Astrocyte of the hippocampus (primary cell): Measurements from ENCODE around the gene EPHB1.

Experiments
- DNase-seq: peaks from one replicate; pipeline ENCODE4 v3.0.0; 2011; ENCODE audit warnings: low read depth, low spot score

Gene EPHB1

DNA sequence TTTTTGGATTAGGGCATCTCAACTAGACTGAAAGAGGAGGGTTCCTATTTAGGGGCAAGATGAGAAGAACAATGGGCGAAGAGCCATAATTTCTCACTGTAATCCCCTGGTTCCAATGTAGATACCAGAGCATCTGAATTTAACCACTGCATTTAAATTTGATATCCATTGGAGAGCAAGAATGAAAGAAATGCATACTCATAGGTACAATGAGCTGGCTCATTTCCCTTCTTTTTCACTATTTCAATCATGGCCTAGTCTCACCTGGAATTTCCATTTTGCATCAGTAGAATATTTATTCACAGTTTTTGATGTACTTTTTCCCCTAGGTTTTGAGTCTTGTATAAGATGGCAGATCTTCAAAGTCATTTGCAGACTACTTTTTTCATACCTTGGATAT lies 13.8 kb downstream of the EPHB1 start:
- DNase-seq: no peak

DNA sequence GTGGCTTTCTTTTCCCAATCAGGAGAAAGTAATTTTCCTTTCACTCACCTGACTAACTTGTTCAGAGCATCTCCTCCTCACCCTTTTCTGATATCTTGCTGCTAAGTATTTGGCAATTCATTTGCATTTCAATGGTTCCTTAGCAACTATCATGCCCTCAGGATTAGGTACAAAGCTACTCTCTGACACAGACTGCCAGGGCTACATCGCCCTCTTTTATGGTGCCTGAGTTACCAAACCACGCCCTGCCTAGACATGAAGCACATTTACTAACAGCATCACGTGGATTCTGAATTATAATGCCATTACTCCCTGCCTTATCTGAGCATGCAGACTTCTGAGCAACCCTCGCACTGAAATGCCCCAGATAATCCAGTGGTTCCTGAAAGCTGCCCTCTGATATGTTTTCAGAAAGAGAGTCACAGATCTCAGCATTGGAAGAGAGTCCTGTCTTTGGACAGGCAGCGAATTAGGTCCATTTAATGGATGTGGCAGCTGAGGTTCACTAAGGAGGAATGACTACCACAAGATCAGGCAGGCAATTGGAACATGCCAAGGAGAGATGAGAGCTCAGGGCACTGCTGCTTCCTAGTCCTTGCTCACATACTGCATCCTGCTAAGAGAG lies 14.5 kb downstream of the EPHB1 start:
- DNase-seq: no peak

DNA sequence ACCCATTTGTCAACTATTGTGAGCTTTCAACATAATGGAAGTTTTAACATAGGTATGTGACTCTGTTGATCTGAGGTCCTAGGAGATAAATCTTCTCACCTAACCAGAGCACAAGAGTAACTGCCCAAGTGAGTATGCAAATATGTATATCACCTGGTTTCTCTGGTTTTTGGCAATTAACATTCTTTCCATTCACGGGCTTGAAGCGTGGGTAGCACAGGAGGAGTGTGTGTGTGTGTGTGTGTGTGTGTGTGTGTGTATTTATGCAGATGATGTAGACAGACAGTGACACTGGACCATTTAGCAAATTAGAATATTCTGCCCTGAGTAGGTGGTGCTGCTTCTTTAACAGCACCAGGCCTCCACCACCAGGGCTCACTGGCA lies 15.0 kb downstream of the EPHB1 start:
- DNase-seq: no peak

DNA sequence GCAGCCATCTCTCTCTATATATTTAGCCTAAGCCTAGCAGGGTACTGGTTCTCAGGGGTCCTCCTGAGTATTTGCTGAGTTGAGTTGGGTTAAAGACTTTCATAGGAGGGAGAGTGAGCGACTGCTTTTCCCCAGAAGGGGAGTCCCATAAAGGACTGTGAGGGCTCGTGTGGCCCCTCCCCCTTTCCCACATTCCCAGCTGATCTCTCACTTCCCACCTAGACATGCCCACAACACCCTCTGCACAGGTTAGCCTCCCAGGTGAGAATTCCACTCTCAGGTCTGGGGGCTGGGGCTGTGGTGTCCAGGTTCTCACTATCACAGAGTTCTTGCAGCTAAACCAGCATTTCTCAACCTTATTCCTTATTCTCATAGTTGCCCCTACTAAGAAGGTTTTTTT lies 15.8 kb downstream of the EPHB1 start:
- no peak for DNase-seq

- DNase-seq: no peak
Measured at GRCh38 chr3:134813618-134814017, 18.6 kb downstream of the EPHB1 start.

- no peak for DNase-seq
Measured at GRCh38 chr3:134815519-134815918, 20.5 kb downstream of the EPHB1 start.

DNA sequence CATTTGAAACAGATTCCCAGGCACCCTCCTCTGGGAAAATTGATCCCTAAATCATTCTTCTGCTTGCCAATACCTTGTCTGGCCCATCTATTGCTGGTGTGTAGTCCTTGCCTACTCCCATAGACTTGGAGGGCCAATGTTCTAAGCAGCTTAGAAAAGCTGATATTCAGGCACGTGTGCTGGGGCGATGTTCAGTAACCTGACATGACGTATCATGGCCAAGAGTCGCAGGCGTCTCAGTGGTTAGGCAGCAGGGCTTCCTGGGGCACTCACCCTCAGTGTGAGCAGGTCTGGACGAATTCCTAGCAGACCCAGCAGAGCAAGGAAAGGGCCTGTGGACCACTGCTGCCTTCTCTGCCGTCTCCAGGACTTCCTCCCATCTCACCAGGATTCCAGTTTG lies 21.6 kb downstream of the EPHB1 start:
- no peak for DNase-seq

GRCh38 chr3:134817297-134817696 lies 22.2 kb downstream of the EPHB1 start:
- no peak for DNase-seq

GRCh38 chr3:134820994-134821393 lies 25.9 kb downstream of the EPHB1 start:
- no peak for DNase-seq

DNA sequence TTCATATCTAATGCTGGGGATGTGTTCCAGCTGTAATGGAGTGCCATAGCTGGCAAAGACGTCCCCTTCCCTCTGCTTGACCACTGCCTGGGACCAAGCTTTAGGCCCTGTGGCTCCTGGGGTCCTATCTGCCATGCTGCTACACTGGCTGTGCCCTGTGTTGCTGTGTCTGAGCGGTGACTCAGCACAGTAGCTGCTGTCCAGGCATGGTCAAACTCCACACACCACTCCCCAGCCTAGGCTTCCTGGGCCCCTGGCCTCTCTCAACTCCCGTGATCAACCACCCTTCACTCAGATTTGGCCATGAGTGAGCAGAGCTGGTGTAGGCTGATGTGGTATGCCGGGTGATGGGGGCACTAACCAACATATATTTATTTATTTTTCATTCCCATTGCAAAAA lies 27.0 kb downstream of the EPHB1 start:
- DNase-seq: no peak

DNA sequence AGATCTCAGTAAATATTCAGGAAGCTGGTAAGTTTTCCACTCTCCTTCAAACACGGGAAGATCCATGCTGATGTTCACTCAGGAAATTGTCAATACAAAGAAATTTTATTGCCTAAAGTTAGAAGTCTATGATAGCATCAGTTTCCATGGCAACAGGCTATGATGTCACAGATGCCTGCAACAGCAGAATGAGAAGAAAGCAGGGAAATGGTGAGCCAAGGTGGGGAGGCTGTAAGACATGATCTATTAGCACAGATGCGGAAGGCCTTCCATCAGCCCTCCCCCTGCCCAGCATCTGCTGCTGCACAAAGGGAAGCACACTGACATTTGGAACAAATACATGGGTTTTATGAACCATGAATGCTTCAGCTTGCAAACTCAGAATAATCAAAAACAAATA lies 28.6 kb downstream of the EPHB1 start:
- no peak for DNase-seq

GRCh38 chr3:134824791-134825190 lies 29.7 kb downstream of the EPHB1 start:
- DNase-seq: no peak

GRCh38 chr3:134827213-134827612 lies 32.2 kb downstream of the EPHB1 start:
- no peak for DNase-seq

- DNase-seq: no peak
Measured at GRCh38 chr3:134829721-134830120, 34.7 kb downstream of the EPHB1 start.

- no peak for DNase-seq
Measured at GRCh38 chr3:134832585-134832984, 37.5 kb downstream of the EPHB1 start.

- DNase-seq: no peak
Measured at GRCh38 chr3:134833453-134834163, 38.5 kb downstream of the EPHB1 start.

DNA sequence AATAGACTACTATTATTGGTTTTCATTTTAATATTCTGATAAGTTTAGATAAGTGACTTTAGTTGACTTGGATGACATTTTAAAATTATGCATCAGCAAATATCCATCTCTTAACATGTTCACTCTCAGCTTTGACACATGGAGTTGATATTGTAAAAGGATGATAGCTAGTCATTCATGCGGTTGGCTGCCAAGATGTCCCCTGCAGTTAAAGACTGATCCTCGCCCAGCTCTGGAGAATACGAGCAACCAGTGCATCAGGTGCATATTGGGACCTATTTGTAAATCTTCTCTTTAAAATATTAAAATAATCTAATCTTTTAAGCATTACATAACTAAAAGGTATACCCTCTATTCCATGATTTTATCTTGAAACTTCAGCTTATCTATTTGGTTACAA lies 41.9 kb downstream of the EPHB1 start:
- no peak for DNase-seq

GRCh38 chr3:134838599-134838998 lies 43.5 kb downstream of the EPHB1 start:
- DNase-seq: no peak

- DNase-seq: no peak
Measured at GRCh38 chr3:134839422-134839821, 44.4 kb downstream of the EPHB1 start.

- no peak for DNase-seq
Measured at GRCh38 chr3:134839990-134840389, 44.9 kb downstream of the EPHB1 start.

GRCh38 chr3:134840459-134840858 lies 45.4 kb downstream of the EPHB1 start:
- DNase-seq: no peak

DNA sequence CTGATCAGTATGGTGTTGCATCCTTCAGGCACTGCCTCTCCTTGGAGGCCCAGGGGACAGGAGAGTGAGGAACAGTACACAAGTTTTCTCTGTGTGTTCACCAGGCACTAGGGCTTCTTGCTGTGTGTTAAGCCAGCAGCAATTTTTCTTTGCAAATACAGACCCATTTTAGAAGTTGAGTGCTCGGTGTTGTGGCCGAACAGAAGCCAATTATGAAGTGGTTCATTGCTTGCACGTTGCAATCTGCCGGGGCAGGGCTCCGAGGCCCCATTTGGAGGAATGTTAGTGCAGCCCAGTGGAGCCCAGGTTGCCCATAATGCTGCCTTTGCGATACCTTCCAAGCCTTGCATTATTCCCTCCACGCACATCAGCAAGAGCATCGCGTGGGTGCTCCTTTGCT lies 51.0 kb downstream of the EPHB1 start:
- no peak for DNase-seq

- peak; percentile 80 for DNase-seq
Measured at GRCh38 chr3:134846911-134847317, 51.9 kb downstream of the EPHB1 start.

GRCh38 chr3:134847349-134847748 lies 52.3 kb downstream of the EPHB1 start:
- DNase-seq: no peak
